Measurements from ENCODE around the gene UFSP1.

DNA sequence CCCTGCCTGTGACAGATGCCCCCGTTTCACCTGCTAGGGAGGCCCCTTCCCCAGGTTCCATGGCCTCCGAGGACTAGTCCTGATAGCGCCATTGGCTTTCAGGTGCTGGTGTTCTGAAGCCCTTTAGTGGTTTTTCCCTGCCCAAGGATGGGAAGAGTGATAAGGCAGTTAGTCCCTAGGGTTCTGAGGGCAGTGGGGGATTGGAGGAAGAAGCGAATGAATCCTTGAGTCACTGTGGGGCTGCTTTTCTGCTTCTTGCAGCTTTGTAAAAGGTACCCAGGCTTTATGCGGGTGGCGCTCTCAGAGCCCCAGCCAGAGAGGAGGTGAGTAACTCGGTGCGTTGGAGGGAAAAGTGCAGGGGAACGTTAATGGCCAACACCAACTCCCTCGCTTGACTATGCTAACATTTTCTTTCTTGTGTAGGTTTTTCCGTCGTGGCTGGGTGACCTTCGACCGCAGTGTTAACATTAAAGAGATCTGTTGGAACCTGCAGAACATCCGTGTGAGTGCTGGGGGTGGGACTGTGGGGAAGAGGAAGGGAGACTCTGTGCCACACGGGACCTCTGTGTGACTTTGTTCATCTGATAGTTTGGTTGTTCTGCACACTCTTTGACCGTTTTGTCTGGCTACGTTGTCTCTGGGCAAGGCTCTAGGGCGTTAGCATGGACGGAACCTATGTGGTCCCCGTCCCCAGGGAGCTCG, 3.9 kb downstream of the UFSP1 start:
- TF ChIP-seq POLR2A (IDR thresholded peaks at IDR 0.05) = no peak
- TF ChIP-seq, protein P1, sequence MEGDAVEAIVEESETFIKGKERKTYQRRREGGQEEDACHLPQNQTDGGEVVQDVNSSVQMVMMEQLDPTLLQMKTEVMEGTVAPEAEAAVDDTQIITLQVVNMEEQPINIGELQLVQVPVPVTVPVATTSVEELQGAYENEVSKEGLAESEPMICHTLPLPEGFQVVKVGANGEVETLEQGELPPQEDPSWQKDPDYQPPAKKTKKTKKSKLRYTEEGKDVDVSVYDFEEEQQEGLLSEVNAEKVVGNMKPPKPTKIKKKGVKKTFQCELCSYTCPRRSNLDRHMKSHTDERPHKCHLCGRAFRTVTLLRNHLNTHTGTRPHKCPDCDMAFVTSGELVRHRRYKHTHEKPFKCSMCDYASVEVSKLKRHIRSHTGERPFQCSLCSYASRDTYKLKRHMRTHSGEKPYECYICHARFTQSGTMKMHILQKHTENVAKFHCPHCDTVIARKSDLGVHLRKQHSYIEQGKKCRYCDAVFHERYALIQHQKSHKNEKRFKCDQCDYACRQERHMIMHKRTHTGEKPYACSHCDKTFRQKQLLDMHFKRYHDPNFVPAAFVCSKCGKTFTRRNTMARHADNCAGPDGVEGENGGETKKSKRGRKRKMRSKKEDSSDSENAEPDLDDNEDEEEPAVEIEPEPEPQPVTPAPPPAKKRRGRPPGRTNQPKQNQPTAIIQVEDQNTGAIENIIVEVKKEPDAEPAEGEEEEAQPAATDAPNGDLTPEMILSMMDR (IDR thresholded peaks at IDR 0.05) = no peak
